ENCODE results near the gene CETP. TPM values are rescaled to one million over a fixed set of nuclear protein-coding genes. Genes with fewer than 3 reads are reported as not detected.

The CETP gene
- total and polyA plus RNA-seq, 9 of the 15 experiments (the other 6 are each of a cell fraction or from before 2014, with no cell fraction given) = 0.07 to 0.11 TPM; not detected in 7

DNA sequence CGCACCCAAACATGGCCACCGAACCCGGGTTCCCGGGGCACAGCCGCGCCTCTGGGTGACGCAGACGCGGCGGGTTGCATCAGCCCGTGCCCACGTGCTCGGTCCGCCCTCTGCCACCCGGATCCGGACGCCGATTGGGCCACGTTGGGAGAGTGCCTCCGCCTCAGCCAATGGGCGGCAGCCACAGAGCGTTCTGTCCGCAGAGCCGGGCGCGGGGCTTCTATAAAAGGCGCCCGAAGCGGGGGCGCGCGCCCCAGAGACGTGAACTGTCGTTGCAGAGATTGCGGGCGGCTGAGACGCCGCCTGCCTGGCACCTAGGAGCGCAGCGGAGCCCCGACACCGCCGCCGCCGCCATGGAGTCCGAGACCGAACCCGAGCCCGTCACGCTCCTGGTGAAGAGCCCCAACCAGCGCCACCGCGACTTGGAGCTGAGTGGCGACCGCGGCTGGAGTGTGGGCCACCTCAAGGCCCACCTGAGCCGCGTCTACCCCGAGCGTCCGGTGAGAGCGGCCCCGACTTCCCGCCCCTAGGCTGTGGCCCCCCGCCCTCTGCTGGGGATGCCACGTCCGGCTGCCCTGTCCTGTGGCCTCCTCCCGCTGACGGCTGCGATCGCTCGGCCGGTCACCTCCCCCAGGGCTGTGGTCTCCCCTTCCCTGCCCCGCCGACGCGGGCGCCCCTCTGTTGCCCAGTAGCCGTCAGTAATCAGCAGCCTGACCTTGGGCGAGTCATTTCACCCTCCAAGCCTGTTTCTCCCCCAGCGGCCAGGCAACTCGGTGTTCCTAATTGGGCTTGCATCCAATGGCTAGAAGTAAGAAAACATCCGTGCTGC is 29.6 kb upstream of the CETP start, which contains the start of gene HERPUD1 (continued):
- TF ChIP-seq HDAC3 (IDR thresholded peaks at IDR 0.05; ENCODE audit: borderline replicate concordance, partially characterized antibody) (no peak), MYC (IDR thresholded peaks at IDR 0.05; ENCODE audit: low read depth, low read length) (peak; percentile 100), MYC (CRISPR knock-in tag; IDR thresholded peaks at IDR 0.05; ENCODE audit: borderline replicate concordance, low read depth) (0 out of 2 replicates have a peak, but pooled peaks have one; percentile 78), NONO (IDR thresholded peaks at IDR 0.05; ENCODE audit: low read depth in 2 of 2, low read length in 1 of 2) (peak; percentile 23 to 99; a peak in 2 of 4 replicates), BRD4 (IDR thresholded peaks at IDR 0.05) (0 out of 2 replicates have a peak, but pooled peaks have one; percentile 18), ZNF518B (CRISPR knock-in tag; IDR thresholded peaks at IDR 0.05) (no peak), EP400 (IDR thresholded peaks at IDR 0.05) (peak; percentile 100), ZNF175 (CRISPR knock-in tag; IDR thresholded peaks at IDR 0.05; ENCODE audit: low read depth) (peak; percentile 54), HDAC8 (tag; IDR thresholded peaks at IDR 0.05) (0 out of 2 replicates have a peak, but pooled peaks have one; percentile 7), MAZ (CRISPR knock-in tag; conservative IDR thresholded peaks at IDR 0.05 in 1 of 2, IDR thresholded peaks at IDR 0.05 in 1 of 2) (peak; percentile 70 to 79; a peak in 1 of 4 replicates), ZNF197 (CRISPR knock-in tag; IDR thresholded peaks at IDR 0.05; ENCODE audit: low read depth) (0 out of 2 replicates have a peak, but pooled peaks have one; percentile 53), POLR2AphosphoS2 (IDR thresholded peaks at IDR 0.05; ENCODE audit: low read length) (peak; percentile 83; the same call in 1 of the 2 replicates), PHF20 (IDR thresholded peaks at IDR 0.05; ENCODE audit: partially characterized antibody) (peak; percentile 75), PHF21A (IDR thresholded peaks at IDR 0.05; ENCODE audit: borderline replicate concordance, low read depth) (peak; percentile 93), ZNF143 (CRISPR knock-in tag; IDR thresholded peaks at IDR 0.05) (0 out of 2 replicates have a peak, but pooled peaks have one; percentile 50), GTF2F1 (IDR thresholded peaks at IDR 0.05; ENCODE audit: low read depth, low read length) (peak; percentile 98), NCOR1 (IDR thresholded peaks at IDR 0.05) (peak; percentile 28; the same call in 1 of the 2 replicates), HNRNPL (IDR thresholded peaks at IDR 0.05; ENCODE audit: low read depth, low read length) (peak; percentile 100)
- TF ChIP-seq, protein P1, sequence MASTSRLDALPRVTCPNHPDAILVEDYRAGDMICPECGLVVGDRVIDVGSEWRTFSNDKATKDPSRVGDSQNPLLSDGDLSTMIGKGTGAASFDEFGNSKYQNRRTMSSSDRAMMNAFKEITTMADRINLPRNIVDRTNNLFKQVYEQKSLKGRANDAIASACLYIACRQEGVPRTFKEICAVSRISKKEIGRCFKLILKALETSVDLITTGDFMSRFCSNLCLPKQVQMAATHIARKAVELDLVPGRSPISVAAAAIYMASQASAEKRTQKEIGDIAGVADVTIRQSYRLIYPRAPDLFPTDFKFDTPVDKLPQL (IDR thresholded peaks at IDR 0.05; ENCODE audit: extremely low read depth, insufficient read length) = peak; percentile 94
- TF ChIP-seq, protein P2, sequence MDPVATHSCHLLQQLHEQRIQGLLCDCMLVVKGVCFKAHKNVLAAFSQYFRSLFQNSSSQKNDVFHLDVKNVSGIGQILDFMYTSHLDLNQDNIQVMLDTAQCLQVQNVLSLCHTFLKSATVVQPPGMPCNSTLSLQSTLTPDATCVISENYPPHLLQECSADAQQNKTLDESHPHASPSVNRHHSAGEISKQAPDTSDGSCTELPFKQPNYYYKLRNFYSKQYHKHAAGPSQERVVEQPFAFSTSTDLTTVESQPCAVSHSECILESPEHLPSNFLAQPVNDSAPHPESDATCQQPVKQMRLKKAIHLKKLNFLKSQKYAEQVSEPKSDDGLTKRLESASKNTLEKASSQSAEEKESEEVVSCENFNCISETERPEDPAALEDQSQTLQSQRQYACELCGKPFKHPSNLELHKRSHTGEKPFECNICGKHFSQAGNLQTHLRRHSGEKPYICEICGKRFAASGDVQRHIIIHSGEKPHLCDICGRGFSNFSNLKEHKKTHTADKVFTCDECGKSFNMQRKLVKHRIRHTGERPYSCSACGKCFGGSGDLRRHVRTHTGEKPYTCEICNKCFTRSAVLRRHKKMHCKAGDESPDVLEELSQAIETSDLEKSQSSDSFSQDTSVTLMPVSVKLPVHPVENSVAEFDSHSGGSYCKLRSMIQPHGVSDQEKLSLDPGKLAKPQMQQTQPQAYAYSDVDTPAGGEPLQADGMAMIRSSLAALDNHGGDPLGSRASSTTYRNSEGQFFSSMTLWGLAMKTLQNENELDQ (CRISPR knock-in tag; IDR thresholded peaks at IDR 0.05; ENCODE audit: borderline replicate concordance) = 0 out of 2 replicates have a peak, but pooled peaks have one; percentile 12

Data from K562 (cell line).